ENCODE data around the gene TEKT5.

Gene TEKT5

GRCh38 chr16:10678655-10679054 is 16.1 kb downstream of the TEKT5 start:
- no peak overlapping the region for H2AFZ ChIP-seq (ENCODE audit: low read depth, low read length)
- TF ChIP-seq EZH2phosphoT487 (IDR thresholded peaks at IDR 0.05; ENCODE audit: low read depth): no peak

GRCh38 chr16:10676284-10676683 is 18.4 kb downstream of the TEKT5 start:
- Histone ChIP-seq H3K27ac (ENCODE audit: low read length) (no peak overlapping the region), H3K4me1 (ENCODE audit: low read length) (peaks cover 7% of the 10 kb centered on the region), H3K27me3 (ENCODE audit: low read depth, low read length) (peaks cover 5% of the 10 kb centered on the region; the same call in 1 of the 2 replicates), H3K9me3 (ENCODE audit: insufficient read depth, low read length) (peaks cover 4% of the 10 kb centered on the region), H3K9ac (ENCODE audit: low read length) (no peak overlapping the region), H3K4me2 (ENCODE audit: low read length) (no peak overlapping the region), H2AFZ (ENCODE audit: low read depth, low read length) (no peak overlapping the region), H3K79me2 (ENCODE audit: low read length) (no peaks in the 10 kb centered on the region), H3K36me3 (replicated peaks; ENCODE audit: low read depth, low read length) (no peaks in the 10 kb centered on the region), H3K4me3 (ENCODE audit: low read length) (no peak overlapping the region), H4K20me1 (ENCODE audit: insufficient read depth, low read length) (no peaks in the 10 kb centered on the region)
- no peak for TF ChIP-seq CTCF (IDR thresholded peaks at IDR 0.05; ENCODE audit: low read depth, low read length)
- no peak for TF ChIP-seq EZH2phosphoT487 (IDR thresholded peaks at IDR 0.05; ENCODE audit: low read depth)

More at GRCh38 chr16:10678655-10679054, 16.1 kb downstream of the TEKT5 start:
- Histone ChIP-seq H3K9ac (ENCODE audit: low read length) (no peak overlapping the region), H3K36me3 (replicated peaks; ENCODE audit: low read depth, low read length) (no peaks in the 10 kb centered on the region), H3K4me2 (ENCODE audit: low read length) (no peak overlapping the region), H3K27me3 (ENCODE audit: low read depth, low read length) (peaks cover 5% of the 10 kb centered on the region; the same call in 1 of the 2 replicates), H3K79me2 (ENCODE audit: low read length) (no peaks in the 10 kb centered on the region), H3K4me1 (ENCODE audit: low read length) (no peaks in the 10 kb centered on the region; the same call in 1 of the 2 replicates), H3K27ac (ENCODE audit: low read length) (no peak overlapping the region), H3K9me3 (ENCODE audit: insufficient read depth, low read length) (no peaks in the 10 kb centered on the region), H4K20me1 (ENCODE audit: insufficient read depth, low read length) (no peaks in the 10 kb centered on the region), H3K4me3 (ENCODE audit: low read length) (no peak overlapping the region)

- Histone ChIP-seq H3K27ac (ENCODE audit: low read length) (no peak overlapping the region), H3K27me3 (ENCODE audit: low read depth, low read length) (peaks cover 5% of the 10 kb centered on the region; the same call in 1 of the 2 replicates), H3K4me3 (ENCODE audit: low read length) (no peak overlapping the region), H3K79me2 (ENCODE audit: low read length) (no peaks in the 10 kb centered on the region), H4K20me1 (ENCODE audit: insufficient read depth, low read length) (no peaks in the 10 kb centered on the region), H3K4me2 (ENCODE audit: low read length) (no peak overlapping the region), H3K36me3 (replicated peaks; ENCODE audit: low read depth, low read length) (no peaks in the 10 kb centered on the region), H3K4me1 (ENCODE audit: low read length) (peaks cover 10% of the 10 kb centered on the region), H3K9ac (ENCODE audit: low read length) (no peak overlapping the region), H2AFZ (ENCODE audit: low read depth, low read length) (no peak overlapping the region), H3K9me3 (ENCODE audit: insufficient read depth, low read length) (peaks cover 6% of the 10 kb centered on the region)
- TF ChIP-seq EZH2phosphoT487 (IDR thresholded peaks at IDR 0.05; ENCODE audit: low read depth) (no peak), CTCF (IDR thresholded peaks at IDR 0.05; ENCODE audit: low read depth, low read length) (no peak)
Observed at GRCh38 chr16:10675861-10676260, 18.9 kb downstream of the TEKT5 start.

- Histone ChIP-seq H3K27ac (ENCODE audit: low read length) (no peak overlapping the region), H3K9me3 (ENCODE audit: insufficient read depth, low read length) (peaks cover 6% of the 10 kb centered on the region), H2AFZ (ENCODE audit: low read depth, low read length) (no peak overlapping the region), H3K36me3 (replicated peaks; ENCODE audit: low read depth, low read length) (no peaks in the 10 kb centered on the region), H3K4me2 (ENCODE audit: low read length) (no peak overlapping the region), H3K4me3 (ENCODE audit: low read length) (no peak overlapping the region), H4K20me1 (ENCODE audit: insufficient read depth, low read length) (no peaks in the 10 kb centered on the region), H3K4me1 (ENCODE audit: low read length) (peaks cover 13% of the 10 kb centered on the region), H3K79me2 (ENCODE audit: low read length) (no peaks in the 10 kb centered on the region), H3K9ac (ENCODE audit: low read length) (no peak overlapping the region), H3K27me3 (ENCODE audit: low read depth, low read length) (peaks cover 5% of the 10 kb centered on the region; the same call in 1 of the 2 replicates)
- TF ChIP-seq EZH2phosphoT487 (IDR thresholded peaks at IDR 0.05; ENCODE audit: low read depth) (no peak), CTCF (IDR thresholded peaks at IDR 0.05; ENCODE audit: low read depth, low read length) (no peak)
Observed at GRCh38 chr16:10675216-10675615, 19.5 kb downstream of the TEKT5 start.
